Fibroblast of gingiva (primary cell): ENCODE data around the gene EDA.

Experiments used
- DNase-seq: peaks from one replicate; pipeline ENCODE4 v3.0.0-alpha.2; 2011; ENCODE audit warnings: low read depth

EDA gene

DNA sequence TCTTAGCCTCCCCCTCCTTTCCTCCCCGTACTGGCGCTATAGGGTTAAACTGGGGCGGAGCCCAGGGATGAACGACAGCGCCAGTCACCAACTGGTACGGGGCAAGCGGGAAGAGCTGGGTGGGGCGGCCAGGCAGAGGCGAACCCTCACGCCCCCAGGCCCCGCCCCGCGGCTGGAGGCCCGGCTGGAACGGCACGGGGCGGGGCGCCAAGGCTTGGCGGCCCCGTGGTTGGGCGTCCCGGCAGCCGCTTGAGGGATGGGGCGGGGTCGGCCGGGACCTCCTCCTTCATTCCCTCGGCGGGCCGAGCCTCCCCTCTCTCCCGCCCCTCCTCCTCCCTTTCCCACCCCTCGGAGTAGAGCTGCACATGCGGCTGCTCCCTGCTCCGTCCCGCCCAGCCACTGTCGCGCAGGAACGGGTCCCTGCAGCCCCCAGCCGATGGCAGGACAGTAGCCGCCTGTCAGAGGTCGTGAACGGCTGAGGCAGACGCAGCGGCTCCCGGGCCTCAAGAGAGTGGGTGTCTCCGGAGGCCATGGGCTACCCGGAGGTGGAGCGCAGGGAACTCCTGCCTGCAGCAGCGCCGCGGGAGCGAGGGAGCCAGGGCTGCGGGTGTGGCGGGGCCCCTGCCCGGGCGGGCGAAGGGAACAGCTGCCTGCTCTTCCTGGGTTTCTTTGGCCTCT lies at the start of gene EDA:
TSS of gene EDA (plus strand) at position 335 of the 678 bp plus-strand sequence.
- DNase-seq: peak; percentile 63

DNA sequence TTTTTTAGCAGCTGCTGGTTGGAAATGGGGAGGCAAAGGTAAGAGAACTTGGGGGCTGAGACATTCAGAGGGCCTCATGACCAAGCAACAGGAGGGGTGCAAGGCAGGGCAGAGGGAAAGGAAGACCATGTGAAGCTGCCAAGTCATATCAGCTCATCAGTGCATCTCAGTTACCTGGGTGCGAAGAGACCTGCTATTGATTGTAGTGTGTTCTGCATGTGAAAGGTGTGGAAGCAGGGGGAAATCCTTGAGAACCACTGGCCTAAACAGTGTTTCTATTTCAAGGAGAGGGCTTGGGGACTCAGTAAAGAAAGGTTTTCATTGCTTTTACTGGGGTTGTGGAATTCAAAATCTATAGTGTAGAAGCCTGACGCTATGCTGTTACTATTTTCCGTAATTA lies 47.1 kb upstream of the EDA start:
- no peak for DNase-seq

DNA sequence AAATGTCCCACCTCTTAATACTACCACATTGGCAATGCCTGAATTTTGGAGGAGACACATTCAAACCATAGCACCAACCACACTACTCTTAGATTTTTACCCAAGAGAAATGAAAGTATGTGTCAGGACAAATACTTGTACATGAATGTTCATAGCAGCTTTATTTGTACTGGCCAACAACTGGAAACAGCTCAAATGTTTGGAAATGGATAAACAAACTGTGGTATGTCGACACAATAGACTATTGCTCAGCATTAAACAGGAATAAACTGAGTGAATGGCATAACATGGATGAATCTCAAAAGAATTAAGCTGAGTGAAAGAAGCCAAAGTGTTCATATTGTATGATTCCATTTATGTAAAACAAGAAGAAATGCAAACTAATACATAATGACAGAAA lies 18.5 kb upstream of the EDA start:
- DNase-seq: peak; percentile 25

DNA sequence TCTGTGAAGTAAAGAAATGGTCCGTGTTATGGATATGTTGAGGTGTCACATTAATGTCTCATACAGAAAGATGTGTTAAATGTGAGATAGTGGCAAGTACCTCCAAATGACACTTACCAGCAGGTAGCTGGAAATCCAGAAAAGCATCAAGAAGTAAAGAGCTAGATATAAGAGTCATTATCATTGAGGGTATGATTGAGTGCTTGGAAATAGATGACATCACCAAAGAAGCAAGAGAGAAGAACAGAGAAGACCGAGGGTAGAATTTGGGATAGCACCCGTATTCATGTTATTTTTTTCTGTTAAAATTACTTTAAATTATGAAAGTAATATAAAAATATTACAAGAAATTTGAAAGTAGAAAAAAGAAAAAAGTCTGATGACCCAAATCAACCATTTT lies 15.7 kb upstream of the EDA start:
- no peak for DNase-seq

DNA sequence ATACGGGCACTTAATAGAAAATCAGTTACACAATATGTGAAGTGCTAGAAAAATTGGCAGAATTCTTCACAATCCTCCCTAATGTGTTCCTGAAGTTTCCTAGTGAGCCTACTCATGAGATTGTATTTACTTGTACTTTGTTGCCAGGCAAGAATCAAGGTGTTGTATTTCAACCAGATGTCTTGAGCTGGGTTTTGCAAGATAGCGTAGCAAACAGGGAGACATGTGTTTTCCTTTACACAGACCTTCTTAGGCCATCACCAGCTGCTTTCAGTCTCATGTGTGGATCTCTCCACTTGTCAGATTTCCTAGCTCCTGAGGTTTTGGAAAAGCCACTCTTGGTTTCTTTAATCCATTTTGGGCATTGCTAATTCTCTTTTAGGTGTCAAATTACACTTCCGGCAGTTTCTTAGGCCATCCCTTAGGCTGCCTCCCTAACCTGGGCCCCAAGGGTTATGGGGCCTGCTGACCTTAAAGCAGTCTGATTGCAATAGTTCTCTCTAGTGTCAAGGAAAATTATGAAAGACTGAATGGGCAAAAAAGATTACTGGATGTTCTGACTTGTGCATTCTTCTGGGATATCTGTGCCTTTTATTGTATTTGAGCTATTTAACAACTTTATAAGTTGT lies 12.2 kb upstream of the EDA start:
- DNase-seq: peak; percentile 57

DNA sequence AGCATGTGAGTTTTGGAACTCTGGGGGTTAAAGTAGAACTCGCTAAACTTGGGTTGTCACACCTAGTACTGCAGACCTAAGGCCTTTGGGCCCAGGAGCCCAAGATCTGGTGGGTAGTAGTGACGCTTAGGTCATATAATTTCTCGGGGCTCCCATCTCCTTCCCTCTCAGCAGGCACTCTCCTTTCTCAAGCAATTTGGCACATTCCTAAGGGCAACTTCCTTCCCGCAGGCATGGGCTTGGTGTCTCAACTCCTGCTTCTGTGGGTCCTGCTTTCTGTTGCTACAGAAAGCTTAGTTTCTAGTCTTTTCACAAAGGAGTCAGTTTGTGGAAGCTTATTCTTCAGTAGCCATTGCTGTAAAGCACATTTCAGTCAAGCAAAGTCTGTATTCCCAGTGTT lies 10.4 kb upstream of the EDA start:
- DNase-seq: no peak

DNA sequence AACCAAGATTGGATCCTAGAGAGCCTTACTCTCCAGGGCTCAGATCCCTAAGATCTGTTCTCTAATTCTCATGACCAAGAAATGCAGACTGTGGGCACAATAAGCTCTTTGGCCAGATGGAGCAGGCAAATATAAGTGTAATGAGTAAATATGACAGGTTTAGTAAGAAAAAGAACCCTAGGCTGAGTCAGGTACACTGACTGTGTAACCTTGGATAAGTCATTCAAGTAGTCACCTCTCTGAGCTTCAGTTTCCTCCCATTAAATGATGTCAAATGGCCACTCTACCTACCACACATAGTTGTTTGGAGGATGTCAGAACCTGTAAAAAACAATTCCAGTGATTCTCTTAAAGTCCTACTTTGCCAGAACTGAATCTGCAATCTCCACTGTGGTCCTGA lies 8.3 kb upstream of the EDA start:
- no peak for DNase-seq

DNA sequence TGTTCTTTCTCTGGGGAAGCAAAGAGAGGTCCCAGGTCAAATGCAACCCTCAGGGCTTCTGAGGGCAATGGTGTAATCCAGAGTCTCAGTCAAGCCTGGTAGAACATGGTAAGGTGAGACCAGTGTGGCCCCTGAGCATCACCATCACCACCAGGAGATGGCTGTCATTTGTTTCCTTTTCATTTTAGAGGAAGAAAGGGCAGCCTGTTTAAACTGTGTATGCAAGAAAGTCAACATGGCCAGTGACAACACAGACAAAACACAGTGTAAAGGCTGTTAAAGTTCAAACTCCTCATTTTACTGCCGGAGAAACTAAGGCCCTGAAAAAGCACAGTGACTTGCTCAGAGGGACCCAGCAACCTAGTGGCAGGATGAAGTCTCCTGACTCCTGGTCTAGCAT lies 2.0 kb upstream of the EDA start:
- DNase-seq: no peak

DNA sequence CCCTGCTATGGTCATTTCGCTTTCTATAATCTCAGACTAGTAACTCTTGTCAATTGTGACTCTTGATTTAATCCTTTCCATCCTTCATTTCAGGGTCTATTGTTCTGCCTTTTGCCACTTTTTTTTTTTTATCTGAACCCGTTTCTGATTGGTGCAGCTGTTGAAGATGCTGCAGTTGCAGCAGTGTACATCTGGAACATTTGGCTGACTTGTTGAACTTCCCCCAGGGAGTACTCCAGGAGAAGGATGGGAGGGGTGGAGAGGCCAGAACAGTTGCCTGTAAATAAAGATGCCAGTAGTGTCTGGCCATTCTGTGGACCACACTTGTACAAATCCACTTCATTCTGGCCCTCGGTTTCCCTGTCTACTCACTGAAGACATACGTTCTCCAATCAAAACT lies 1.0 kb upstream of the EDA start:
- DNase-seq: peak; percentile 2

DNA sequence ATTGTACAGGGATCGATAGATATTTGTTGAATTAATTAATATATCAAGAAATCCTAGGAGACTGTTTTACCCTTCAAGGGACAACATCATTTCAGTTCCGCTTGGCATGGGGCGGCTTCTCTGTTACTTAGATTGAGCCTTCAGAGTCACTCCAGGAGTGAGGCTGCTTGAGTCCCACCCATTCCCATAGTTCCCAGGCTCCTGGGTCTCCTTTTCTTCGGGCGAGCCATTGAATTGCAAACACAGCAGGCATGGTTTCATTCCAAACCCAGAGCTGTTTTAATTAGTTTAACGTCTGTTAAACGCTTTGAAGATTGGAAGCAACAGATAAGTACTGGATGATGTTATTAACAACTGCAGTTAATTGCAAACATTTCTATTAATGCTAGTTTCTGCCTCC lies 571 bp upstream of the EDA start:
- DNase-seq: no peak

DNA sequence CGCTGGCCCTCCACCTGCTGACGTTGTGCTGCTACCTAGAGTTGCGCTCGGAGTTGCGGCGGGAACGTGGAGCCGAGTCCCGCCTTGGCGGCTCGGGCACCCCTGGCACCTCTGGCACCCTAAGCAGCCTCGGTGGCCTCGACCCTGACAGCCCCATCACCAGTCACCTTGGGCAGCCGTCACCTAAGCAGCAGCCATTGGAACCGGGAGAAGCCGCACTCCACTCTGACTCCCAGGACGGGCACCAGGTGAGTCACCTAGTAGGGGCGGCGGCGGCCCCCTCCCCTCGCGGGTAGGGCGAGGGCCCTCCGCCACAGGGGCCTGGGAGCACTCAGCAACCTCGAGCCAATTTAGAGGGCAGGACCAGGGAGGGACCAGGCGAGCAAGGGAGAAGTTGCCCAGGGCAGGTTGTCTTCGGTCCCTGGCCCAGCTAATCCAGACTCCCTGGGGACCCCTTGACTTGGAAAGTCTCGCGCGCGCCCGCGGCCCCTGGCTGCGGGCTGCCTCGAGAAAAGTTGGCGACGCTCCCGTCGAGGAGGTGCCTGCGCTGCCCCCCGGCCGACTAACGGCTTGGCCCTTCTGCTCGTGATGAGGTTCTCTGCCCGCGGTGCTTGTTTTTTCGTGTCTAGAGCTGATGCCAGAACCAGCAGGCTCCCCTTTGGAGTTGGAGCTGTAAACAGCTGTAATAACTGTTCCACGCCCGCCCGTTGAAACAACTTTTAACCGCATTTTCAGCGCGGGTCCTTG lies 717 bp downstream of the EDA start:
- DNase-seq: no peak

DNA sequence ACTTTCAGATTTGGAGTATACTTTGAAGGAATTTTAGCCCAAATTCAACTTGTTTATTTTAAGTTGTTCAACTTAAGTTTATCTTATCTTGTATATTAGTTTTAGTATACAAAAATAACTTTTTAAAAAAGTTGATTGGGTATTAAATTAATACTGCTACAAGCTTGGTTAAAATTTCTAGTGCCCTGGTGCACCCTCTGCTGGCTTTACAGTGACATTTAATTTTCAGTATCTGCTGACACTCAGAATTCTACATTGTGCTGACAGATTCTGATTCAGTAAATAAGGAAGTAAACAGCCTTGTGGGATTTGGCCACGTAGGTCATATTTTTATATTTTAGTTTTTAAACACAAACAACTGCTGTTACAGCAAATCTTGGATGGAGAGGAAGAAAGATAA lies 2.9 kb downstream of the EDA start:
- peak; percentile 2 for DNase-seq

DNA sequence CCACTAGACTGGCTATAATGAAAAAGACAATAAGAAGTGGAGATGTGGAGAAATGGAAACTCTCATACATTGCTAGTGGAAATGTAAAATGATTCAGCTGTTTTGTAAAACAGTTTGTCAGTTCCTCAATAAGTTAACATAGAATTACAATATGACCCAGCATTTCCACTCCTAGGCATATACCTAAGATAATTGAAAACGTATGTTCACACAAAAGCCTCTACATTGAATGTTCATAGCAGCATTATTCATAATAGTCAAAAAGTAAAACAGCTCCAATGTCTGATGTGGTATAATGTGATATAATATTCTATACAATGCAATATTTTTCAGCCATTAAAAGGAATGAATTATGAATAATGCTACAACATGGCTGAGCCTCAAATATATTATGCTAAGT lies 10.2 kb downstream of the EDA start:
- no peak for DNase-seq

DNA sequence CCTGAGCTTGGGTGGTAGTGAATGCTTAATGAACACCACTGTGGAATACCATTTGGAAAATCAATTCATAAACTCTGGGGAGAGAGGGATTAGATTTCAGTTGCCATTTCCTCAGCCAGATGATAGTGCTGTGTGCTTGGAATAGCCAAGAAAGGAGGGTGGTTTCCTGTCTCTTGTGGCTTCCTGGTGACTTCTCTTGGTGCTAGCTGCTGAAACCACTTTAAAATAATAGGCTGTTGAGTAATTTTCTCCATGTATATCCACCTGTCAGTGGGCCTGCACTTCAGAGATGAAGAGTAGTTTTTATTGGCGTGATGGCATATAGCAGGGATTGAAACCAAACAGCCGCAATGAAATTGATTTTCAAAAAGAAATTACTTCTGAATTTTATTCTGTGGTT lies 11.8 kb downstream of the EDA start:
- DNase-seq: no peak

DNA sequence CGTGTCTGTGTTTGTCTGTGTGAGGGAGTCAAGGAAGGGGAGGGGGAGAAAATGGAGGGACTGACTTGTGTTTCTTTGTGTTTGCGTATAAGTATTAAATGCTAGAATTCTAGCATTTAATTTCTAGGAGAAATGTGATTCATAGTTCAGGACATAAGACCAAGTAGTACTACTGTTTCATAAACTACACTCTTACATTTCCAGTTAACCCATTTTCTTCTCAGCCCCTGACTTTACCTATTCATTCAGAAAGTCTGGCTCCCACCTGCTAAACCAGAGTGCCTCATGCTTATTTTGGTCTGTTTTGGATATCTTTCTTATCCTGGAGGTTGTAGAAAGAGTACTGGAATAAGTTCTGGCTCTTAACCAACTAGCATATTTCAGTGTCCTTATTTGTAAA lies 14.2 kb downstream of the EDA start:
- no peak for DNase-seq

DNA sequence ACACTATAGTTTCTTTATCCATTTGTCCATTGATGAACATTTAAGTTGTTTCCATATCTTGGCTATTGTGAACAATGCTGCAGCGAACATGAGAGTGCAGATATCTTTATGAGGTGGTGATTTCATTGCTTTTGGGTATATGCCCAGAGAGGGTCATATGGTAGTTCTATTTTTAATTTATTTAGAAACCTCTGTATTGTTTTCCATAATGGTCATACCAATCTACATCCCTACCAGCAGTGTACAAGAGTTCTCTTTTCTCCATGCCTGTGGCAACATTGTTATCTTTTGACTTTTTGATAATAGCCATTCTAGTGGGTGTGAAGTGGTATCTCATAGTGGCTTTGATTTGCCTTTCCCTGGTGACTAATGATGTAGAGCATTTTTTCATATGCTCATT lies 48.8 kb downstream of the EDA start:
- DNase-seq: no peak

DNA sequence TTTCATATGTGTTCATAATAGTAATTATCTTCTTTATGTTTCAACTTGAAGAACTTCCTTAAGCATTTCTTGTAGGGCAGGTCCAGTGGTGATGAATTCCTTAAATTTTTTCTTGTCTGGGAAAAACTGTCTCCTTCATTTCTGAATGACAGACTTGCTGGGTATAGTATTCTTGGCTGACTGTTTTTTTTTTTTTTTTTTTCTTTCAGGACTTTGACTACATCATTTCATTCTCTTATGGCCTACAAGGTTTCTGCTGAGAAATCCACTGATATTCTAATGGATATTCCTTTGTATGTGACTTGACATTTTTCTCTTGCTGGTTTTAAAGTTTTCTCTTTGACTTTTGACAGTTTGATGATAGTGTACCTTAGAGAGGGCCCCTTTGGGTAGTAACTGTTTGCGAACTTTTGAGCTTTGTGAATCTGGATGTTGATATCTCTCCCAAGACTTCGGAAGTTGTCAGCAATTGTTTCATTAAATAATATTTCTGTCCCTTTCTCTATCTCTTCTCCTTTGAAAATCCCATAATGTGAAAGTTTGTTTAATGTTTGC lies 54.2 kb downstream of the EDA start:
- DNase-seq: no peak

DNA sequence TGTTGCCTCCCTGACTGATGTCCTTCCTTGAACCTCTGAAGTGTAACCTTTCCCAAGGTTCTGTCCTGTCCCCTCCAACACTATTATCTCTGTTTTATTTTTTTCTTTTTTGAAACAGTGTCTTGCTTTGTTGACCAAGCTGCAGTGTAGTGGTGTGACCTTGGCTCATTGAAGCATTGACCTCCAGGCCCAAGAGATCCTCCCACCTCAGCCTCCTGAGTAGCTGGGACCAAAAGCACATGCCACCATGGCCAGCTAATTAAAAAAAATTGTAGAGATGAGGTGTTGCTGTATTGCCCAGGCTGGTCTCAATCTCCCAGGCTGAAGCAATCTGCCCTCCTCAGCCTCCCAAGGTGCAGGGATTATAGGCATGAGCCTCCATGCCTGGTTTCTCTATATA lies 59.0 kb downstream of the EDA start:
- DNase-seq: no peak

DNA sequence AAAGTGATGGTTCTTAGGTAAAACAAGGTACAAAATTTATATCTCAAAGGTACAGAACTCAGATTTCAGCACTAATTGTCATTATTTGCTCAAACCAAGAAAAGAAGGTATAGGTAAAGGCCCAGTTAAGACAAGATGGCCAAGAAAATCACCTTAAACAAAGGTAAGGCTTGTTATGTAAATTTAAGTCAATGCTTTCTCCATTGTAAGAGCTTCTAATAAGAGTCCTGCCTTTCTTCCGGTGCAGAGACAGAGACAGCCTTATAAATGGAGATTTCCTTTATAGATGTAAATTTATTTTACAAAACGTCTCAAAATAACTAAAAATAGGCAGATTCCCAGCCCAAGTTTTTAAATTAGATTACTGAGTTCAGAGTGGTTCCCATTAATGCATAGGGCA lies 89.9 kb downstream of the EDA start:
- DNase-seq: no peak

DNA sequence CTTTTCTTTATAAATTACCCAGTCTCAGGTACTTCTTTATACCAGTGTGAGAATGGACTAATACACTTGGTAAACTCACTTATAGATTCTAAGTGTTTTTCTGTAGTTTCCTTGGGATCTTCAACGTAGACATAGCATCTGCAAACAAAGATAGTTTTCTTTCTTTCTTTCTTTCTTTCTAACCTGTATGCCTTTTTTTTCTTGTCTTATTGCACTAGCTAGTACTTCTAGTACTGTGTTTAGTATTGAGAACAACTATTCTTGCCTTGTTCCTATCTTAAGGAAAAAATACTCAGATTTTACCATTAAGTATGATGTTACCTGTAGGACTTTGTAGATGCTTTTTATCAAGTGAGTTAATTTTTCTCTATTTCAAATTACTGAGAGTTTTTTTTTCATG lies 102.2 kb downstream of the EDA start:
- no peak for DNase-seq

DNA sequence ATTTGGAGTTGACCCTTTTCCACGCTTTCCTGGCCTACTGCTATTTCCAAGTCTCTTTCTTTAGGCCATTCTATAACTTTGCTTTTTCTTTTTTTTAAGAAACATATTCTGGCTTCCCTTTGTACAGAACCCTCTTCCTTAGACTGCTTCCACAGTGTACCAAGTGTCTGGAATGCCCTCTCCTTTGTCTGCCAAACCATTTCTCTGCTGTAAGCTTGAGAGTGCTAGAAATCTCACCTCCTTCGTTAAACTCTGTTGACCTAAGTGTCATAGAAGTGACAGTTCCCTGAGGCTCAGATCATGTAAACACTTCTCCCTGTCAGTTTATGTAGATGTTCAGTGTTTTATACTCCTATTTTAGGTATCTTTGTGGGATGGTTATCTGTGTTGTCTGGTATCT lies 108.4 kb downstream of the EDA start:
- DNase-seq: no peak

DNA sequence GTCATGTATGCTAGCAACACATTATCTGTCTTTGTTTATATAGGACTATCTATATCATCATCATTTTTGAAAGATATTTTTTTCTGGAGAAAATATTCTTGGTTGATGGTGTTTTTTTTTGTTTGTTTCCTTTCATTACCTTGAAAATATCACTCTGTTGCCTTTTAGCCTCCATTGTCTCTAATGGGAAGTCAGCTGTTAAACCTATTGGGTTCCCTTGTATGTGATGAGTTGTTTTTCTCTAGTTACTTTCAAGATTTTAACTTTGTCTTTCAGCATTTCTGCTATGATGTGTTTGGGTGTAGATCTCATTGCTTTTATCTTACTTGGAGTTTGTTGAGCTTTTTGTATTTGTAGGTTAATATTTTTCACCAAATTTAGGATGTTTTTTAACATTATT lies 124.4 kb downstream of the EDA start:
- no peak for DNase-seq

DNA sequence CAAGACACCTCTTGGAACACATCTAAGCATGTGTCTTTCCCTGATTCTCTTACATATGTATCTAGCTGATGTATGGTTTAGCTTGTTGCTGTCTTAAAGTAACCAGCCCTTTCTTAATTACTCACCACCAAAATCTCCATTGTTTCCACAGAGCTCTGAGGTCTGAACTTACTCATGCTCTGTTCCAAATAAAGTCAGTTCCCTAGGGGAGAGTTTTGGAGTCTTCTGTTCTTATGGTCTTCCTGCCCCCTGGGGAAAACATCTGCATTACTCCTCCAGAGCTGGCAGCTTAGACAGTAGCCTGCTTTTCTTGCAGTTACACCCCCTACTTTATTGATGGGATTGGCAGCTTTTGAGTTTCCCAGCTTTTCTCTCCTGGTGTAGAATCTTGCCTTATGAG lies 125.8 kb downstream of the EDA start:
- DNase-seq: no peak
